KBM-7 (cell line): ENCODE measurements around the gene DAPK3.
"Not testable (repeated sequence)": the region's sequence is repeated elsewhere in the genome, so short reads cannot be mapped to it uniquely, and the experiment has no call there.

ENCODE experiments used
- DNase-seq: peaks from one replicate; pipeline ENCODE4 v3.0.0-alpha.2; 2015
- in situ Hi-C: fragments of 300-500 bp; cut with MboI; formaldehyde crosslinking; loops from 2 replicates; pipeline ENCODE4 v1.14.3; 2020; ENCODE audit warnings: low sequenced_read_pairs, low pct_unique_long_range_greater_than_20kb, mixed read lengths

Gene DAPK3

GRCh38 chr19:3970808-3971598 lies at the start of gene DAPK3:
Gene DAPK3, minus strand, starts transcription at chr19:3971099. Its CDS starts 1,364 bp downstream, at chr19:3969735.
- in situ Hi-C loops = no loop called here
- peak; percentile 98 for DNase-seq

- DNase-seq = no peak
- in situ Hi-C loops = no loop called here
Measured at GRCh38 chr19:4019578-4019977, 48.7 kb upstream of the DAPK3 start.

GRCh38 chr19:4018775-4019504 lies 48.0 kb upstream of the DAPK3 start:
- in situ Hi-C loops = no loop called here
- DNase-seq = no peak

GRCh38 chr19:4018140-4018613 lies 47.3 kb upstream of the DAPK3 start:
- DNase-seq = no peak
- in situ Hi-C loops = no loop called here

GRCh38 chr19:4016903-4017638 lies 46.2 kb upstream of the DAPK3 start:
- DNase-seq = no peak
- in situ Hi-C loops = no loop called here

GRCh38 chr19:4016486-4016885 lies 45.6 kb upstream of the DAPK3 start:
- DNase-seq = no peak
- in situ Hi-C loops = no loop called here

GRCh38 chr19:4015705-4016402 lies 45.0 kb upstream of the DAPK3 start:
- no peak for DNase-seq
- in situ Hi-C loops = no loop called here

- in situ Hi-C loops = no loop called here
Measured at GRCh38 chr19:4014541-4015491, 43.9 kb upstream of the DAPK3 start.

GRCh38 chr19:4013886-4014540 lies 43.1 kb upstream of the DAPK3 start:
- DNase-seq = no peak
- in situ Hi-C loops = no loop called here

More at GRCh38 chr19:4014541-4015491, 43.9 kb upstream of the DAPK3 start:
- peak; percentile 28 for DNase-seq

- in situ Hi-C loops = no loop called here
Measured at GRCh38 chr19:4012975-4013634, 42.2 kb upstream of the DAPK3 start.

GRCh38 chr19:4012092-4012974 lies 41.4 kb upstream of the DAPK3 start:
- in situ Hi-C loops = no loop called here
- no peak for DNase-seq

More at GRCh38 chr19:4012975-4013634, 42.2 kb upstream of the DAPK3 start:
- no peak for DNase-seq

- in situ Hi-C loops, DNase-seq: not testable (repeated sequence)
Measured at GRCh38 chr19:4011430-4011829, 40.5 kb upstream of the DAPK3 start.

GRCh38 chr19:4010808-4011110 lies 39.9 kb upstream of the DAPK3 start:
- DNase-seq = no peak
- in situ Hi-C loops = no loop called here

- in situ Hi-C loops = no loop called here
- DNase-seq = no peak
Measured at GRCh38 chr19:4009990-4010807, 39.3 kb upstream of the DAPK3 start.

GRCh38 chr19:4007836-4008539 lies 37.1 kb upstream of the DAPK3 start:
- in situ Hi-C loops = no loop called here
- peak; percentile 24 for DNase-seq
